Retinal pigment epithelial cell (primary cell): ENCODE results near the gene MYO9A.

ENCODE experiments used
- DNase-seq: peaks from one replicate; pipeline ENCODE4 v3.0.0-alpha.2; 2010; ENCODE audit warnings: low read depth
- H3K4me3 ChIP-seq: 2 replicates; pipeline ENCODE4 v1.5.1; 2011; ENCODE audit warnings: mild to moderate bottlenecking, low read length, control low read depth, moderate library complexity
- TF ChIP-seq, protein P1 (sequence below): conservative IDR thresholded peaks from 2 replicates; pipeline ENCODE4 v1.5.1; 2011; ENCODE audit warnings: low read depth, low read length, control low read depth, inconsistent platforms

Gene MYO9A

DNA sequence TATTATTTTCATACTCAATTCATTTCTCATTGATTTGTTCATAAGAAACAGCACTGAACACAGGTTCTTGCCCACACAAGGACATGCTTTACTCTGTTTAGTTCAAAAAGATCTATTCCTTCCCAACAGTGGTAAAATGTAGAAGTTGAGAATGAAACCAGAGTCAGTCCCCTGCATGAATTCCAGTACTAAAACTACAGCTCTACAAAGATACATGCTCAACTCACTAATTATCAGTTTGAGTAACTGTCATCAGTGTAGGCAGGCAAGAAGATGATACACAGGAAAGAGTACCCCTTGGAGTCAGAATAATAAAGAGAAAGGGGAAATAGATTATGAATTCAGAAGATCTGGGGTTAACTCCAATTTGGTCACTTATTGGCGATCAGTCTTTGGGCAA is 264.4 kb downstream of the MYO9A start:
- H3K4me3 ChIP-seq: no peak overlapping the region
- TF ChIP-seq, protein P1, sequence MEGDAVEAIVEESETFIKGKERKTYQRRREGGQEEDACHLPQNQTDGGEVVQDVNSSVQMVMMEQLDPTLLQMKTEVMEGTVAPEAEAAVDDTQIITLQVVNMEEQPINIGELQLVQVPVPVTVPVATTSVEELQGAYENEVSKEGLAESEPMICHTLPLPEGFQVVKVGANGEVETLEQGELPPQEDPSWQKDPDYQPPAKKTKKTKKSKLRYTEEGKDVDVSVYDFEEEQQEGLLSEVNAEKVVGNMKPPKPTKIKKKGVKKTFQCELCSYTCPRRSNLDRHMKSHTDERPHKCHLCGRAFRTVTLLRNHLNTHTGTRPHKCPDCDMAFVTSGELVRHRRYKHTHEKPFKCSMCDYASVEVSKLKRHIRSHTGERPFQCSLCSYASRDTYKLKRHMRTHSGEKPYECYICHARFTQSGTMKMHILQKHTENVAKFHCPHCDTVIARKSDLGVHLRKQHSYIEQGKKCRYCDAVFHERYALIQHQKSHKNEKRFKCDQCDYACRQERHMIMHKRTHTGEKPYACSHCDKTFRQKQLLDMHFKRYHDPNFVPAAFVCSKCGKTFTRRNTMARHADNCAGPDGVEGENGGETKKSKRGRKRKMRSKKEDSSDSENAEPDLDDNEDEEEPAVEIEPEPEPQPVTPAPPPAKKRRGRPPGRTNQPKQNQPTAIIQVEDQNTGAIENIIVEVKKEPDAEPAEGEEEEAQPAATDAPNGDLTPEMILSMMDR: no peak
- DNase-seq: no peak

DNA sequence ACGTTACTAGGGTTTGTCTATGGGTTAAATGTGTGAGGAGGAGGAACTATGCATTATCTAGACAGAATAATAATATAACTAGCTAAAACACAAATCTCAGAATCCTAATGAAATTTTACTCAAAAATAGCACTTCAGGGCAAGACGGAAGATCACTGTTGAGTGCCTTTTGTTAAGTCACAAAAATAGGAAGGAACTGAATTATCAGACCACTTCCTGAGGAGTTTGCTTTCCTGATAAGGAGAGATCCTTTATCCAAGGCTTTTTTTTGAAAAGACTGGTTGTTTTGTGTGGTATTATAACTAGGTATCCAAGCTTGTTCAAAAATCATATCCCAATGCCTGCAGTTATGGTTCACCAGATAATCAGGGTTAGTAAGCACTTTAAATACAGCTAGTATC is 273.0 kb downstream of the MYO9A start:
- no peak overlapping the region for H3K4me3 ChIP-seq
- DNase-seq: no peak
- TF ChIP-seq, protein P1: no peak

DNA sequence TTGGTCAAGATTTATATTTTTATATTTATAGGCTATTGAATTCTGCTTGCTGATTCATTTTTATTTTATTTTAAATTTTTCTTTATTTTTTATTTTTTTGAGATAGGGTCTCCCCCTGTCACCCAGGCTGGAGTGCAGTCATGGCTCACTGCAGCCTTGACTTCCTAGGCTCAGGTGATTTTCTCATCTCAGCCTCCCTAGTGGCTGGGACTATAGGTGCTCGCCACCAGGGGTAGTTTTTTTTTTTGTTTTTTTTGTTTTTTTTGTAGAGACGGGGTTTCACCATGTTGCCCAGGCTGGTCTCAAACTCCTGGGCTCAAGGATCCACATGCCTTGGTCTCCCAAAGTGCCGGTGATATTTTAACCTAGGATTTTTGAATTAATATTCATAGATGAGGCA is 276.4 kb downstream of the MYO9A start:
- no peak for DNase-seq
- TF ChIP-seq, protein P1: no peak
- no peak overlapping the region for H3K4me3 ChIP-seq

DNA sequence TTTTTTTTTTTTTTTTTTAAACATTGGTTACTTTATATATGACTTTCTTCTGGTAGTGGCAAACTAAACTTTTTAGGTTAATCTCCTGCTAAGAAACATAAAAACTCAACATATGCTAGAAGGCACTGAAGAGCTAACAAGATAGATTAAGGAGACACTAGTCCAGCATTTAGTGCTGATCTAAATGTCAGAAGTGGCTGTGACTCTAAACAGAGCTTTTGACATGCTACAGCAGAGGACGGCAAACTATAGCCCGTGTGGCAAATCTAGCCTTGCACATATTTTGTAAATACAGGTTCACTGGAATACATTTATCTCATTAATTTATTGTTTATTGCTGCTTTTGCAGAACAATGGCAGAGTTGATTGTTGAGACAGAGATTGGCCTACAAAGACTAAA is 287.0 kb downstream of the MYO9A start:
- H3K4me3 ChIP-seq: no peak overlapping the region
- no peak for DNase-seq
- TF ChIP-seq, protein P1: no peak

DNA sequence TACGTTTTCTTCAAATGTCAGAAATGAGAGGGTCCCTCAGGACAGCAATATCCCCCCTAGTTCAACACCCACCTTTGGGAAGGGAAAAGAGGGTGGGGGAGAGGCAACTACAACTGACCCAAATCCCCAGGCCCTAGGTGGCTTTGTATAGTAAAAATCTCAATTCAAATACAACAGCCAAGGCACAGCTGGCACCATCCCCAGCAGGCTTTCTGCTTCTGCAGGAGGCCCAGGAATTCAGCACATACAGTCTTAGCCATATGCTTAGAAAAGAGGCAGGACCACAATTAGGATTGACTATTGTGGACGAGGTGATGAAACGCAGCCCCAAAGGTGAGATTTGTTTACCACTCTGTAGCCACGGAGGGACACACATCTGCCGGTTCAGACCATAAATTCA is 291.8 kb downstream of the MYO9A start:
- no peak overlapping the region for H3K4me3 ChIP-seq
- TF ChIP-seq, protein P1: no peak

DNA sequence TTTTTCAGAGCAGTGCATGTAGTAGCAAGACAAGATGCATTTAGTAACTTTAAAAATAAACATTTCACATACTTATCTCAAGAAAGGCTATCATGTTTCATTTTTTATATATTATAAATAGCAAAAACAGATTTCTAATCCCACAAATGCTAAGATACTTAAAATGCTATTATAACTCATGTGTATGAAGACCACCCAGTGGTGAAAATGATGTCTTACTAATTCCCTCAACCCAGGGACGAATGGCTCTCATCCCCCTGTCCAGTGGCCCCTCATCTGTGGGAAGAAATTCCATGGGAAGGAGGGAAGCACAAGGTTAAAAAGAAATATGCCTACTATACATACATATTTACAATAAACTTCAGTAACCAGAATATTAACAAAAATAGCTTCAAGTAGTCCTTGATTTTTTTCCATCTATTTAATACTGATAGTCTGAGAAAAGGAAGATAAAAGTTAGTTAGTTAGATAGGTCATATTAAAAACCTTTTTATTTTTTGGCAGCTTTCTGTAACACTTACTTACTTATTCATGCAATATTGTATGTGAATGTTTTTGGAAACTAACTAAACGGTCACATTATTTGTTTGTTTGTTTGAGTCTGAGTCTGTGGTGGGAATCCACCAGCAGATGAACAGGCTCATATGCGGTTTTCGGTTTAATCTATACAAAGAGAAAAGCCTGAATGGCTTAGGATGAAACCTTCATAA is 292.8 kb downstream of the MYO9A start:
- TF ChIP-seq, protein P1: no peak
- DNase-seq: no peak
- no peak overlapping the region for H3K4me3 ChIP-seq

More for the DNA sequence above, 291.8 kb downstream of the MYO9A start:
- DNase-seq: no peak

DNA sequence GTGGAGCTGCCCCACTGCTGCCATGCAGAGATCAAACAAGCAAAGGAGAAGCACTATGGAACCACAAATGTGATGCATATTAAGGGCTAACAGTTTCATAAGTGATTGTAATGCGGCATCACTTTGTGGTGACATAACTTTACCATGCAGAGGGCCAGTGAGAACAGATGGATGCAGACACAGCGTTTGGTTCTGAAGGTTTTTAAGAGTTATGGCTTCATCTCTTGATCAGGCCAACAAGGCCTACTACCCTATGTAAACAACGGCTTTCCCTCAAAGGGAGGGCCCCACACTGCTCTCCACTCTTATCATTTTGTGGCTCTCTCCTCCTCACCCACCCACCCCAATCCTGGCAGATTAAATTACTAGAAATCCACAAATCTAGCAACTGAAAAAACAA is 294.1 kb downstream of the MYO9A start:
- H3K4me3 ChIP-seq: no peak overlapping the region
- no peak for DNase-seq
- TF ChIP-seq, protein P1: no peak
